Spinal cord (tissue), 10 donors: ENCODE measurements around the gene TDRD5. TPM values are rescaled to one million over a fixed set of nuclear protein-coding genes. Genes with fewer than 3 reads are reported as not detected.

Source experiments
- DNase-seq, 6 donors: peaks; one replicate each; pipeline versions ENCODE4 v3.0.0 to v3.0.0-alpha.2; 2013 to 2015; ENCODE audit warnings: low spot score in 6 of 6, low read depth in 4 of 6
- H3K27ac ChIP-seq: one replicate; pipeline ENCODE4 v1.5.1; 2013; ENCODE audit warnings: low read depth, low read length, control low read depth
- H3K27me3 ChIP-seq: one replicate; pipeline ENCODE4 v1.6.1; 2013; ENCODE audit warnings: low read length; ENCODE audit not compliant: control insufficient read depth, insufficient read depth
- H3K36me3 ChIP-seq: one replicate; pipeline ENCODE4 v1.6.1; 2013; ENCODE audit warnings: low read length; ENCODE audit not compliant: control insufficient read depth, insufficient read depth
- H3K4me1 ChIP-seq: one replicate; pipeline ENCODE4 v1.6.1; 2013; ENCODE audit warnings: low read length; ENCODE audit not compliant: control insufficient read depth, insufficient read depth
- H3K4me3 ChIP-seq: one replicate; pipeline ENCODE4 v1.5.1; 2013; ENCODE audit warnings: low read depth, low read length, control low read depth
- H3K9me3 ChIP-seq: one replicate; pipeline ENCODE4 v1.6.1; 2013; ENCODE audit warnings: low read length; ENCODE audit not compliant: control insufficient read depth, insufficient read depth
- WGBS: methylation state at CpG from one replicate; pipeline ENCODE4 v1.1.5; 2013; ENCODE audit warnings: missing lambda C conversion rate; ENCODE audit not compliant: insufficient coverage; 5-methylcytosine and 5-hydroxymethylcytosine counted together
- polyA plus RNA-seq, 2 donors: library from polyadenylated mRNA; unstranded; fragments of 120-200 nt; gene quantifications; one replicate each; pipeline ENCODE4 v1.2.1, GENCODE V29; 2013; ENCODE audit not compliant: insufficient read length in 2 of 2
- total RNA-seq, 2 donors: library from RNA; depleted of rRNA in 1 of 2; stranded (reverse); fragments of 120-200 nt in 1 of 2; fragments of >200 nt in 1 of 2; gene quantifications; one replicate each; pipeline versions ENCODE4 v1.2.3 to v1.2.4, GENCODE V29; 2013 to 2014
- donor health status: healthy.

TDRD5 gene
- total and polyA plus RNA-seq, 4 donors, result 0.88 to 3.9 (median 1.7) TPM

DNA sequence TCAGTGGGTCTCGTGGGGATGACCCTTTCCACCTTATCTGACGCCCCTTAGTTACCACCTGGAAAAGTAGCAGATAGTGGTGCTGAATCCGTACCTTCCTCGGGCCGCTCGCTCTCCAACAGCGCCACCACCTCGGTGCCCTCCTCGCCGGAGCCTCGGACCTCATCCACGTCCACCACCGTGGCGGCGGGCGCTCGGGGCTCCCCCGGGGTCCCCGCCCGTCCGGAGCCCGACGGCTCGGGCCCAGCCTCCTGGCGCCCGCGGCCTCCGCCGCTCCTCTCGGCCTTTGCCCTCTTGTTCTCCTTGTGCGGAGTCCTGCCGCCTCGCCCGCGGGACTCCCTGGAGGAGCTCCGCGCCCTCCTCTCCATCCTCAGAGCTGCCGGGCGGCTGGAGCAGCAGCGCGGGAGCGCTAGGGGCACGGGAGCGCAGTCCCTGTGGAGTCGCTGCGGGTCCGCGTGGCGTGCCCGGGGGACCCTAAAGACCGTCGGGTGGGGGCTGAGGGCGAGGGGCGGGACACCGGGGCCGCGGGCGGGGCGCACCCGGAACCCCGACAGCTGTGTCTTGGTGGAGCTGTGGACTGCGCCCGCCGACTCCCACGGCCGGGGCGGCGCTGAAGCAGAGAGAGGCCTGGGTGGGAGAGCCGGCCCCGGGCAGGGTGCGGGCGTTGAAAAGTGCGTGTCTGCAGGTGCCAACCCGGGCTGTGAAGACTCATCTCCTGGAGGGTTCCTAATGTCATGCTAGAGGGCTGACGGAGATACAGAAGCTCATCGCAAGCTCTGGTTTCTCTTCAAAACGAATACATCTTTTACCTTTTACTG lies 15.9 kb upstream of the TDRD5 start, which contains the start of gene NPHS2:
Gene NPHS2, minus strand, starts transcription at position 452 of the 818 bp plus-strand sequence. Its CDS starts 84 bp downstream, at position 368.
- Histone ChIP-seq H3K27me3 (peaks cover 40% of the 10 kb centered on the region), H3K9me3 (no peaks in the 10 kb centered on the region), H3K4me1 (peaks cover 5% of the 10 kb centered on the region), H3K4me3 (no peak within 1 kb of the TSS), H3K27ac (no peak within 1 kb of the TSS), H3K36me3 (no peaks in the 10 kb centered on the region)
- WGBS, result 2% methylated on average over 74 of the region's 77 CpGs
- peak in 1 of 6 donors; percentile 7 for DNase-seq

GRCh38 chr1:179576509-179576908 lies 15.1 kb upstream of the TDRD5 start:
- H3K27me3 ChIP-seq, result peaks cover 40% of the 10 kb centered on the region
- H3K9me3 ChIP-seq, result no peaks in the 10 kb centered on the region
- DNase-seq, result no peak
- WGBS, result 21% methylated on average over 4 of the region's 5 CpGs
- no peaks in the 10 kb centered on the region for H3K36me3 ChIP-seq
- H3K4me1 ChIP-seq, result peaks cover 5% of the 10 kb centered on the region
- H3K27ac ChIP-seq, result no peak overlapping the region
- no peak overlapping the region for H3K4me3 ChIP-seq

- 43% methylated on average over 2 of the region's 5 CpGs for WGBS
- H3K36me3 ChIP-seq, result no peaks in the 10 kb centered on the region
- no peak overlapping the region for H3K27ac ChIP-seq
- DNase-seq, result peak in 1 of 6 donors; percentile 53
- H3K9me3 ChIP-seq, result peaks cover 2% of the 10 kb centered on the region
- peaks cover 5% of the 10 kb centered on the region for H3K4me1 ChIP-seq
- no peak overlapping the region for H3K4me3 ChIP-seq
- H3K27me3 ChIP-seq, result no peaks in the 10 kb centered on the region
Observed at GRCh38 chr1:179583771-179584320, 7.8 kb upstream of the TDRD5 start.

DNA sequence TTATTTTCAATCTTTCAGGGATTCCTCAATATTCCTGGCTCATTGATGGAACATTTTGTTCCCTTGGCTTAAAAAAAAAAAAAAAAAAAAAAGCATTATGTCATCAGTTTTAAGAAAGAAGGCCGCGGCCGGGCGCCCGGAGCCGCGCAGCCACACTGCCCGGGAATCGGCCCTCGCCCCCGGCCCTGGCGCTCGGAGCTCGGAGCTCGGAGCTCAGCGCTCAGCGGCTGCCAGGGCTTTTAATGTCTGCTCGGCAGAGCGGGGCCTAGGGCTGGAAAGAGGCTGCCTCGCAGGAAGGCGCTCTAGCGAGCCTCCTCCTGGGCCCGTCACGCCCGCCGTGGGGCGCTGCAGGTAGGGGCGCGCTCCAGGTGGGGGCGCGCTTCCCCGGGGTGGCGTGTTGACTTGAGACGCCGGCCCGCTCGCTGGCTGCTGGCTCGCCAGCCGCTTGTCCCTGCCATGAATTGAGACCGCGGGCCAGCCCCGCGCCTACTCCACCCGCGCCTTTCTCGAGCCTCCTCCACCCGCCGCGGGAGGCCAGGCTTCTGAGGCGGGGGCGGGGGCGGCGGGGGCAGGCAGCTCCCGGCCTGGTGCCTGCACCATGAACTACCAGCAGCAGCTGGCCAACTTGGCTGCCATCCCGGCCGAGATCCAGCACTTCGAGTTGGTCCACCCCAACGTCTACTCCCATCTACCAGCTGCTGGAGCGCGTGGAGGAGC lies 5.4 kb upstream of the TDRD5 start:
- Histone ChIP-seq H3K36me3 (no peaks in the 10 kb centered on the region), H3K4me3 (peak overlapping the region; percentile 32), H3K9me3 (peaks cover 2% of the 10 kb centered on the region), H3K4me1 (peaks cover 6% of the 10 kb centered on the region), H3K27ac (no peak overlapping the region), H3K27me3 (peaks cover 2% of the 10 kb centered on the region)
- 3% methylated on average over 60 of the region's 60 CpGs for WGBS
- DNase-seq, result peak; percentile 28 to 87 (median 45)

DNA sequence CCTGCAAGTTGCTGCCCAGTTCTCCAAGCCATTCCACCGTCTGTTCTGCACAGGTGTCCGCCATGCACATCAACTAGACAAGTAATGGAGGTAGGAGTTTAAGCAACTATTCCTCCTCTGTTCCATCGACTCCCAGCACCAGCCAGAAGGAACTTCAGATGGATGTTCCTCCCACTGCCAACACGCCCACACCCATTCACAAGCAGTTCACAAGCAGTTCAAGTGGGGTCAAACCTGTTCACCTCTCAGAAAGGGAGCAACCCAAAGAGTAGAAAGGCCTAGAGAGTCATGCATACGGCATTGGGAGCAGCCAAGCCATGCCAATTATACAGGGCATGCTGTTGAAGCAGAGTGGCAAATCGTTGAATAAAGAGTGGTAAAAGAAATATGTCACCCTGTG lies 4.3 kb upstream of the TDRD5 start:
- peaks cover 17% of the 10 kb centered on the region for H3K4me1 ChIP-seq
- H3K36me3 ChIP-seq, result no peaks in the 10 kb centered on the region
- peaks cover 13% of the 10 kb centered on the region for H3K27me3 ChIP-seq
- DNase-seq, result no peak
- WGBS, result 98% methylated on average over 5 of the region's 6 CpGs
- no peak overlapping the region for H3K4me3 ChIP-seq
- H3K9me3 ChIP-seq, result peaks cover 2% of the 10 kb centered on the region
- no peak overlapping the region for H3K27ac ChIP-seq

GRCh38 chr1:179588425-179589024 lies 3.1 kb upstream of the TDRD5 start:
- Histone ChIP-seq H3K9me3 (peaks cover 2% of the 10 kb centered on the region), H3K4me3 (no peak overlapping the region), H3K27me3 (peaks cover 18% of the 10 kb centered on the region), H3K36me3 (no peaks in the 10 kb centered on the region), H3K27ac (no peak overlapping the region), H3K4me1 (peaks cover 17% of the 10 kb centered on the region)
- WGBS, result 96% methylated on average over 18 of the region's 18 CpGs
- DNase-seq, result no peak

DNA sequence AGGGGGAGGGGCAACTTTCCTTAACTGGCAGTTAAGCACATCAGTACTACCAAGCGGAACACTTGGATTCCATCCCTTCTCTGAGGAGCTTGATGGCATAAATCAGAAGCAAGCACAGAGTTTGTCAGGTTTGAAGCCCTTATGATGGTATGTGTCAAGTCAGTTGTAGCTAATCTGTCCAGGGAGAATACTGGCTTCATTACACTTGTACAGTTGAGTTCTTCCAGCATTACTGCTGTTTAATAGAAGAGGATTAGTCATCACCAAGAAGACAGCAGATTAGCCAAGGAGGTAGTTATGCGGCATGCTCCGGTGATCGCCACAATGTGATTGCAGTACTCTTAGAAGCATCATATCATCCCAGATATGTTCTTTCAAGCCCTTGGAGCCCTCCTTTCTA lies 2.1 kb upstream of the TDRD5 start:
- peaks cover 17% of the 10 kb centered on the region for H3K4me1 ChIP-seq
- DNase-seq, result peak in 1 of 6 donors; percentile 75
- peaks cover 2% of the 10 kb centered on the region for H3K9me3 ChIP-seq
- 93% methylated on average over 3 of the region's 4 CpGs for WGBS
- no peaks in the 10 kb centered on the region for H3K36me3 ChIP-seq
- H3K27ac ChIP-seq, result no peak overlapping the region
- no peak overlapping the region for H3K4me3 ChIP-seq
- peaks cover 21% of the 10 kb centered on the region for H3K27me3 ChIP-seq

DNA sequence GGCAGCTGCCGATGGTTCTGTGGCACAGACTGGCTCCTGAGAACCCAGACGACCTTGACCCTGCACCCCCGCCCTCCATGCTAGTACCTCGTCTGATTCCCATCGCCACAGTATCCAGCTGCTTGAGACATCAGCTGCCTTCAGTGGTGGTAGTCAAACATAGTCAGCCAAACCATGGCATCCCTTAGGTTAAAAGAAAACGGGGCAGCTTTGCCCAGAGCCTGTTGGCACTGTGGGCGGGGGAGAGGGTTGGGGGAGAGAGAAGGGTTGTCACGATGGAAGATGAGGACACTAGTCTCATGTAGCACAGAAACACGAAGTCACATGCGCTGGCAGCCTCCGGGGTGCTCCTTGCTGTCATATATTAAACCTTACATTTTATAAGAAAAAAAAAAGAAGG lies 961 bp upstream of the TDRD5 start:
- Histone ChIP-seq H3K4me3 (no peak overlapping the region), H3K36me3 (no peaks in the 10 kb centered on the region), H3K9me3 (peaks cover 2% of the 10 kb centered on the region), H3K4me1 (peaks cover 17% of the 10 kb centered on the region), H3K27ac (no peak overlapping the region), H3K27me3 (peaks cover 21% of the 10 kb centered on the region)
- DNase-seq, result no peak
- 82% methylated on average over 5 of the region's 11 CpGs for WGBS

DNA sequence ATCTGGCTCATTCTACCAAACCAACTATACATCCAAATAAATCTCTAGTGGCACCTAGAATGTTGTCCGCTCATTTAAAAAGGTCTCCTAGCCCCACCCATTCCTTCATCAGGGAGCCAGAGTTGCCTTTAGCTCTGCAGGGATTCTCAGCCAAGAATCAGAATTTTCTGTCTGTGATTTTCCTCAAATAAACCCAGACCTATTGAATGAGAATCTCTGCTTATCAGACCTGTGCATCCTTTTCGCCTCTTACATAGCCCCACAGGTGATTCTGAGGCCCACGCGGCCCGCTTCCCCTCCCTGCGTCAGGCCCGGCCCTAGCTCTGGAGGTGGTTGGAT lies 410 bp upstream of the TDRD5 start:
- no peak overlapping the region for H3K27ac ChIP-seq
- H3K4me3 ChIP-seq, result peak overlapping the region; percentile 16
- peaks cover 21% of the 10 kb centered on the region for H3K27me3 ChIP-seq
- H3K4me1 ChIP-seq, result peaks cover 17% of the 10 kb centered on the region
- H3K36me3 ChIP-seq, result no peaks in the 10 kb centered on the region
- whole genome bisulfite sequencing, result 28% methylated on average over 6 of the region's 7 CpGs
- no peak for DNase-seq
- H3K9me3 ChIP-seq, result peaks cover 2% of the 10 kb centered on the region
